GM21447 (cell line): ENCODE measurements around the gene FANCE.

Experiments
- ATAC-seq: cut with Tn5 transposase; IDR thresholded peaks from one replicate; pipeline ENCODE4 v1.9.1; 2021; ENCODE audit not compliant: unreplicated experiment

The FANCE gene

GRCh38 chr6:35452183-35453090 is at the start of gene FANCE:
TSS of gene FANCE (plus strand) at chr6:35452338. CDS start at chr6:35452546, 208 bp downstream.
- peak; percentile 84 for ATAC-seq

- no peak for ATAC-seq
These were observed 49.3 kb upstream of the FANCE start for GRCh38 chr6:35402856-35403191.

- no peak for ATAC-seq
These were observed 48.3 kb upstream of the FANCE start for GRCh38 chr6:35403544-35404442.

GRCh38 chr6:35406711-35407485 is 45.2 kb upstream of the FANCE start:
- ATAC-seq = no peak

- ATAC-seq = no peak
These were observed 42.9 kb upstream of the FANCE start for GRCh38 chr6:35409245-35409644.

GRCh38 chr6:35410131-35410530 is 42.0 kb upstream of the FANCE start:
- ATAC-seq = no peak

- ATAC-seq = no peak
These were observed 41.1 kb upstream of the FANCE start for GRCh38 chr6:35411066-35411465.

- ATAC-seq = no peak
These were observed 40.0 kb upstream of the FANCE start for GRCh38 chr6:35412102-35412501.

GRCh38 chr6:35413911-35414310 is 38.2 kb upstream of the FANCE start:
- no peak for ATAC-seq

- no peak for ATAC-seq
These were observed 36.9 kb upstream of the FANCE start for GRCh38 chr6:35415065-35415891.

GRCh38 chr6:35417979-35418661 is 34.0 kb upstream of the FANCE start:
- ATAC-seq = no peak

- no peak for ATAC-seq
These were observed 32.7 kb upstream of the FANCE start for GRCh38 chr6:35419417-35419816.

GRCh38 chr6:35419961-35420360 is 32.2 kb upstream of the FANCE start:
- ATAC-seq = no peak

- no peak for ATAC-seq
These were observed 26.9 kb upstream of the FANCE start for GRCh38 chr6:35425284-35425683.

GRCh38 chr6:35426074-35426473 is 26.1 kb upstream of the FANCE start:
- no peak for ATAC-seq

GRCh38 chr6:35427435-35427834 is 24.7 kb upstream of the FANCE start:
- no peak for ATAC-seq

- no peak for ATAC-seq
These were observed 24.3 kb upstream of the FANCE start for GRCh38 chr6:35427851-35428321.

- no peak for ATAC-seq
These were observed 23.6 kb upstream of the FANCE start for GRCh38 chr6:35428421-35429149.

GRCh38 chr6:35429463-35429862 is 22.7 kb upstream of the FANCE start:
- ATAC-seq = no peak
